ENCODE data around the gene MICU1. TPM values are rescaled to one million over a fixed set of nuclear protein-coding genes. Genes with fewer than 3 reads are reported as not detected.

Gene MICU1
- total and polyA plus RNA-seq, 2 donors (not counting 3 experiments of a cell fraction or from before 2014, with no cell fraction given) = 27.5 to 48.0 TPM

DNA sequence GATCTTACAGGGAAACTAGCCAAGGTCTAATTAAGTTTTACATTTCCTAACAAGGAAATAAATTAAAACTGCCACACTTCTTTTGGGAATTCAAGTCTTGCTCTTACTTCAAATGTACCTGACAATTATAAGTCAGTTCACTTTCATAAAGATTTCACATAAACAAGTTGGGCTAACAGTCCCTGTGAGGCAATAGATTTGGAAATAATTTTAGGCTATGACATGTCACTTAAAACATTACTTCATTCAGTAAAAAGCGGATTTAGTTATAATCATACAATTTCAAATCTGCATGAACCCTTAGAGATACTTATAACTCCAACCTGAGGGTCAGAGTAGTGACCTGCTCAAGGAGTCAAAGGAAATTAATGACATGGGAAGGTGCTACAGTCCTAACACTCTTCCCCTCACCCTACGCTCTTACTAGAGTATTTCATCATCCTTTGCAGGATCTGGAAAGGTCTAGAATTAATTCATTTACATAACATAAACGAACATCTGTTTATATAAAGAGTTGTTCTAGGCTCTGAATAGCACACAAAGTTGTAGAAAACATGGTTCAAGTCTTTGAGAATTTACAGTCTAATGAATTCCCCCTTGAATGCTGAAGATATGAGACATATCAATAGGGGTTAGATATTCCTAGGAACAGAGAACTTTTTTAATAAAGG, 238.8 kb downstream of the MICU1 start:
- intact Hi-C loops (cut with micrococcal nuclease) (no loop called here), dilution Hi-C loops (cut with MboI; ENCODE audit: extremely low pct_ligation_motif_present, low sequenced_read_pairs) (no loop called here)
- H3K9me1 ChIP-seq (replicated peaks; ENCODE audit: control insufficient read depth, extremely low read depth, insufficient read depth, low read length) = no peaks in the 10 kb centered on the region
- no peak overlapping the region for H2AFZ ChIP-seq (ENCODE audit: low read depth, low read length)
- POLR2A ChIA-PET = no interaction called here
- no peaks in the 10 kb centered on the region for H3K79me2 ChIP-seq (ENCODE audit: control insufficient read depth, insufficient read depth, low read length)
- H3K4me2 ChIP-seq (ENCODE audit: insufficient read depth, low read length) = no peak overlapping the region
- H3K4me3 ChIP-seq (replicated peaks in 1 of 3; ENCODE audit: insufficient read depth in 1 of 3, low read depth in 1 of 3, low read length in 3 of 3) = no peak overlapping the region
- no peaks in the 10 kb centered on the region for H3K9me3 ChIP-seq (replicated peaks; ENCODE audit: control insufficient read depth, insufficient read depth, low read length)
- no peaks in the 10 kb centered on the region for H3K27me3 ChIP-seq (ENCODE audit: control insufficient read depth in 2 of 2, insufficient read depth in 2 of 2, low read length in 2 of 2)
- no peaks in the 10 kb centered on the region for H3K4me1 ChIP-seq (ENCODE audit: control insufficient read depth, extremely low read depth, insufficient read depth, low read length)
- no peaks in the 10 kb centered on the region for H4K20me1 ChIP-seq (replicated peaks; ENCODE audit: control insufficient read depth, extremely low read depth, insufficient read depth, low read length)
- DNase-seq (ENCODE audit: low read depth, low spot score) (no peak), FAIRE-seq (no peak)
- H3K9ac ChIP-seq (replicated peaks; ENCODE audit: extremely low read depth, insufficient read depth, low read length) = no peak overlapping the region
- no peak for TF ChIP-seq MYC (IDR thresholded peaks at IDR 0.05; ENCODE audit: low read depth, low read length)
- no peak for TF ChIP-seq POLR2AphosphoS5 (IDR thresholded peaks at IDR 0.05; ENCODE audit: insufficient read depth, low read depth, low read length)
- TF ChIP-seq EZH2 (IDR thresholded peaks at IDR 0.05; ENCODE audit: borderline replicate concordance, low read depth, low read length, severe bottlenecking) = no peak
- no peak for TF ChIP-seq FOS (IDR thresholded peaks at IDR 0.05; ENCODE audit: borderline replicate concordance, insufficient read depth, low read length)
- CTCF ChIA-PET = no interaction called here
- no peak overlapping the region for H3K27ac ChIP-seq (ENCODE audit: insufficient read depth, low read depth, low read length)
- no TSS peak for BruUV-seq (replicated peaks)
- H3K36me3 ChIP-seq (ENCODE audit: control insufficient read depth in 2 of 2, extremely low read depth in 1 of 2, insufficient read depth in 2 of 2, low read length in 2 of 2) = no peaks in the 10 kb centered on the region

DNA sequence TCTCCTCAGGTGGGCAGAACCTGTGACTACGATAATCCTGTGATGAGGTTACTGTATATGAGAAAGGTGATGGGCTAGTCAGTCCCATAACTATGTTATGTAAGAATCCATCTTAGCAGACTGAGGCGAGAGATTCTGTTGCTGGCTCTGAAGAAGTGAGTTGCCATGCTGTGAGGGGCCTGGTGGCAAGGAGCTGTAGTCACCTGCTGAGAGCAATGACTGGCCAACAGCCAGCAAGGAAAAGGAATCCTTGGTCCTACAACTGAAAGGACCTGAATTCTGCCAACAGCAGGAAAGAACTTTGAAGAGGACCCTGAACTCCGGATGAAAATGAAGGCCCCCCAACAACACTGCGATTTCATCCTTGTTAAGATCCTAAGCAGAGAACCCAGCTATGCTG, 240.2 kb downstream of the MICU1 start:
- Histone ChIP-seq H3K9ac (replicated peaks; ENCODE audit: extremely low read depth, insufficient read depth, low read length) (no peak overlapping the region), H3K79me2 (ENCODE audit: control insufficient read depth, insufficient read depth, low read length) (no peaks in the 10 kb centered on the region), H2AFZ (ENCODE audit: low read depth, low read length) (no peak overlapping the region), H3K27me3 (ENCODE audit: control insufficient read depth in 2 of 2, insufficient read depth in 2 of 2, low read length in 2 of 2) (no peaks in the 10 kb centered on the region), H3K27ac (ENCODE audit: insufficient read depth, low read depth, low read length) (no peak overlapping the region), H3K9me1 (replicated peaks; ENCODE audit: control insufficient read depth, extremely low read depth, insufficient read depth, low read length) (no peaks in the 10 kb centered on the region), H3K4me3 (replicated peaks in 1 of 3; ENCODE audit: insufficient read depth in 1 of 3, low read depth in 1 of 3, low read length in 3 of 3) (no peak overlapping the region), H3K9me3 (replicated peaks; ENCODE audit: control insufficient read depth, insufficient read depth, low read length) (no peaks in the 10 kb centered on the region), H3K4me2 (ENCODE audit: insufficient read depth, low read length) (no peak overlapping the region), H3K4me1 (ENCODE audit: control insufficient read depth, extremely low read depth, insufficient read depth, low read length) (no peaks in the 10 kb centered on the region), H4K20me1 (replicated peaks; ENCODE audit: control insufficient read depth, extremely low read depth, insufficient read depth, low read length) (no peaks in the 10 kb centered on the region), H3K36me3 (ENCODE audit: control insufficient read depth in 2 of 2, extremely low read depth in 1 of 2, insufficient read depth in 2 of 2, low read length in 2 of 2) (no peaks in the 10 kb centered on the region)
- no TSS peak for BruUV-seq (replicated peaks)
- intact Hi-C loops (cut with micrococcal nuclease) = no loop called here
- ChIA-PET CTCF (interaction anchor here (1.2 kb wide), 1 partner anchor 490 kb away, joined by 4 read pairs; no protein-coding TSS in a partner anchor), POLR2A (no interaction called here)
- TF ChIP-seq JUN (IDR thresholded peaks at IDR 0.05; ENCODE audit: borderline replicate concordance, insufficient read depth, insufficient read length, low read depth) (no peak), EZH2 (IDR thresholded peaks at IDR 0.05; ENCODE audit: borderline replicate concordance, low read depth, low read length, severe bottlenecking) (no peak), POLR2A (IDR thresholded peaks at IDR 0.05; ENCODE audit: low read depth, low read length) (no peak), FOS (IDR thresholded peaks at IDR 0.05; ENCODE audit: borderline replicate concordance, insufficient read depth, low read length) (no peak), GATA2 (IDR thresholded peaks at IDR 0.05; ENCODE audit: insufficient read depth, insufficient read length, low read depth, low read length) (no peak), MYC (IDR thresholded peaks at IDR 0.05; ENCODE audit: low read depth, low read length) (no peak), POLR2AphosphoS5 (IDR thresholded peaks at IDR 0.05; ENCODE audit: insufficient read depth, low read depth, low read length) (no peak)
- TF ChIP-seq, protein P1, sequence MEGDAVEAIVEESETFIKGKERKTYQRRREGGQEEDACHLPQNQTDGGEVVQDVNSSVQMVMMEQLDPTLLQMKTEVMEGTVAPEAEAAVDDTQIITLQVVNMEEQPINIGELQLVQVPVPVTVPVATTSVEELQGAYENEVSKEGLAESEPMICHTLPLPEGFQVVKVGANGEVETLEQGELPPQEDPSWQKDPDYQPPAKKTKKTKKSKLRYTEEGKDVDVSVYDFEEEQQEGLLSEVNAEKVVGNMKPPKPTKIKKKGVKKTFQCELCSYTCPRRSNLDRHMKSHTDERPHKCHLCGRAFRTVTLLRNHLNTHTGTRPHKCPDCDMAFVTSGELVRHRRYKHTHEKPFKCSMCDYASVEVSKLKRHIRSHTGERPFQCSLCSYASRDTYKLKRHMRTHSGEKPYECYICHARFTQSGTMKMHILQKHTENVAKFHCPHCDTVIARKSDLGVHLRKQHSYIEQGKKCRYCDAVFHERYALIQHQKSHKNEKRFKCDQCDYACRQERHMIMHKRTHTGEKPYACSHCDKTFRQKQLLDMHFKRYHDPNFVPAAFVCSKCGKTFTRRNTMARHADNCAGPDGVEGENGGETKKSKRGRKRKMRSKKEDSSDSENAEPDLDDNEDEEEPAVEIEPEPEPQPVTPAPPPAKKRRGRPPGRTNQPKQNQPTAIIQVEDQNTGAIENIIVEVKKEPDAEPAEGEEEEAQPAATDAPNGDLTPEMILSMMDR (IDR thresholded peaks at IDR 0.05; ENCODE audit: extremely low read depth in 1 of 2, insufficient read depth in 1 of 2, low read depth in 1 of 2, low read length in 2 of 2) = no peak
- TF ChIP-seq, protein P2, sequence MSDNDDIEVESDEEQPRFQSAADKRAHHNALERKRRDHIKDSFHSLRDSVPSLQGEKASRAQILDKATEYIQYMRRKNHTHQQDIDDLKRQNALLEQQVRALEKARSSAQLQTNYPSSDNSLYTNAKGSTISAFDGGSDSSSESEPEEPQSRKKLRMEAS (IDR thresholded peaks at IDR 0.05; ENCODE audit: insufficient read depth, insufficient read length) = no peak
- FAIRE-seq (no peak), DNase-seq (ENCODE audit: low read depth, low spot score) (no peak)
- dilution Hi-C loops (cut with MboI; ENCODE audit: extremely low pct_ligation_motif_present, low sequenced_read_pairs) = no loop called here

Measured in endothelial cell of umbilical vein (primary cell).